BJ (cell line): ENCODE data around the gene CCNB2. TPM values are rescaled to one million over a fixed set of nuclear protein-coding genes. Genes with fewer than 3 reads are reported as not detected.

Experiments used
- polyA plus RNA-seq: library from polyadenylated mRNA; depleted of rRNA; stranded (reverse); fragments of >200 nt; gene quantifications from 2 replicates; pipeline ENCODE4 v1.2.3, GENCODE V29; 2011; rRNA removed
- small RNA-seq: library from RNA; depleted of rRNA; stranded (forward); fragments of <200 nt; gene quantifications from one replicate; pipeline ENCODE3, GENCODE V24; 2012; ENCODE audit warnings: low replicate concordance, low read depth; ENCODE audit not compliant: insufficient read length

CCNB2 gene
- polyA plus RNA-seq, 1 experiment: 33.5 TPM

Small RNA genes lying within 50 kb of the gene (small RNA-seq; reads per million reads assigned to genes)
- 1.1 reads per million for gene MIR2116

Other genes with a start within 250 kb of the CCNB2 start
- 14.3 and 25.5 TPM in 2 replicates for gene SLTM, start 171.5 kb upstream of the CCNB2 start, polyA plus RNA-seq
- gene RNF111, start 117.5 kb upstream of the CCNB2 start, polyA plus RNA-seq: 21.6 and 28.7 TPM in 2 replicates
- not detected in 2 replicates for gene LDHAL6B, start 101.7 kb downstream of the CCNB2 start, polyA plus RNA-seq